WTC11 (cell line): ENCODE measurements around the gene RERG. TPM values are rescaled to one million over a fixed set of nuclear protein-coding genes. Genes with fewer than 3 reads are reported as not detected.

ENCODE experiments used
- ATAC-seq: fragments of 200-7000 bp; cut with Tn5 transposase; 2 replicates; pipeline ENCODE4 v1.10.0; 2021; ENCODE audit warnings: mild to moderate bottlenecking, moderate library complexity
- CTCF ChIA-PET: fragments of 300-600 bp; sonication (Branson Sonifier 250); formaldehyde crosslinking; loops from one replicate; lab custom pipeline; 2021; ENCODE audit warnings: antibody characterized with exemption; lab: Charles Lee
- POLR2A ChIA-PET: fragments of 350-600 bp; sonication (Branson Sonifier 250); formaldehyde crosslinking; loops from one replicate; lab custom pipeline; 2021; ENCODE audit warnings: antibody characterized with exemption; lab: Charles Lee
- DNase-seq: peaks from one replicate; pipeline ENCODE4 v3.0.0; 2021; ENCODE audit warnings: low spot score
- H3K27ac Mint-ChIP-seq: 2 replicates; pipeline ENCODE4 v1.8.0; 2021; ENCODE audit warnings: mixed read lengths
- H3K27me3 Mint-ChIP-seq: 2 replicates; pipeline ENCODE4 v1.8.0; 2021; ENCODE audit warnings: low read depth, mild to moderate bottlenecking, moderate library complexity, mixed read lengths
- H3K36me3 Mint-ChIP-seq: 2 replicates; pipeline ENCODE4 v1.8.0; 2021; ENCODE audit warnings: mixed read lengths
- H3K4me1 Mint-ChIP-seq: 2 replicates; pipeline ENCODE4 v1.8.0; 2022; ENCODE audit warnings: mixed read lengths
- H3K4me3 Mint-ChIP-seq: 2 replicates; pipeline ENCODE4 v1.8.0; 2021; ENCODE audit warnings: mild to moderate bottlenecking, moderate library complexity, mixed read lengths
- H3K9me3 Mint-ChIP-seq: 2 replicates; pipeline ENCODE4 v1.8.0; 2021; ENCODE audit warnings: mixed read lengths
- AR ChIP-seq: fragments of 250-450 bp; sonication (Bioruptor Pico); IDR thresholded peaks from 2 replicates; pipeline ENCODE4 v1.9.0; 2021; ENCODE audit warnings: mild to moderate bottlenecking
- ARID4B ChIP-seq: sonication (generic); formaldehyde crosslinking; IDR thresholded peaks from 2 replicates; pipeline ENCODE4 v1.8.0; 2023; ENCODE audit warnings: missing genetic modification reagents, mild to moderate bottlenecking, borderline replicate concordance
- ATF3 ChIP-seq: sonication (generic); formaldehyde crosslinking; conservative IDR thresholded peaks from 2 replicates; pipeline ENCODE4 v1.8.1; 2022; ENCODE audit warnings: mild to moderate bottlenecking, missing genetic modification reagents
- JUN ChIP-seq: sonication (generic); formaldehyde crosslinking; IDR thresholded peaks from 2 replicates; pipeline ENCODE4 v1.8.0; 2023; ENCODE audit warnings: mild to moderate bottlenecking, missing genetic modification reagents
- PRDM15 ChIP-seq: sonication (generic); formaldehyde crosslinking; IDR thresholded peaks from 2 replicates; pipeline ENCODE4 v1.8.0; 2022; ENCODE audit warnings: missing genetic modification reagents
- TEAD1 ChIP-seq: sonication (generic); formaldehyde crosslinking; IDR thresholded peaks from 2 replicates; pipeline ENCODE4 v1.8.0; 2022; ENCODE audit warnings: mild to moderate bottlenecking, missing genetic modification reagents
- TEAD4 ChIP-seq: sonication (generic); formaldehyde crosslinking; IDR thresholded peaks from 2 replicates; pipeline ENCODE4 v1.8.0; 2022; ENCODE audit warnings: mild to moderate bottlenecking, missing genetic modification reagents
- TP53 ChIP-seq: sonication (generic); formaldehyde crosslinking; IDR thresholded peaks from 2 replicates; pipeline ENCODE4 v1.8.1; 2023; ENCODE audit warnings: mild to moderate bottlenecking, missing genetic modification reagents
- ZNF219 ChIP-seq: sonication (generic); formaldehyde crosslinking; IDR thresholded peaks from 2 replicates; pipeline ENCODE4 v1.8.0; 2023; ENCODE audit warnings: missing genetic modification reagents, mild to moderate bottlenecking, borderline replicate concordance
- ZNF232 ChIP-seq: sonication (generic); formaldehyde crosslinking; IDR thresholded peaks from 2 replicates; pipeline ENCODE4 v1.8.0; 2022; ENCODE audit warnings: mild to moderate bottlenecking, missing genetic modification reagents
- ZNF281 ChIP-seq: sonication (generic); formaldehyde crosslinking; IDR thresholded peaks from 2 replicates; pipeline ENCODE4 v1.8.0; 2023; ENCODE audit warnings: mild to moderate bottlenecking, missing genetic modification reagents
- ZNF396 ChIP-seq: fragments of 250-450 bp; sonication (Bioruptor Pico); IDR thresholded peaks from 2 replicates; pipeline ENCODE4 v1.8.0; 2021; ENCODE audit warnings: mild to moderate bottlenecking, moderate library complexity, borderline replicate concordance
- ZNF423 ChIP-seq: fragments of 250-450 bp; sonication (Bioruptor Pico); IDR thresholded peaks from 2 replicates; pipeline ENCODE4 v2.1.2; 2022; ENCODE audit warnings: mild to moderate bottlenecking, moderate library complexity
- ZNF671 ChIP-seq: fragments of 250-450 bp; sonication (Bioruptor Pico); IDR thresholded peaks from 2 replicates; pipeline ENCODE4 v1.8.0; 2021; ENCODE audit warnings: mild to moderate bottlenecking
- ZSCAN18 ChIP-seq: fragments of 250-450 bp; sonication (Bioruptor Pico); IDR thresholded peaks from 2 replicates; pipeline ENCODE4 v2.1.2; 2022; ENCODE audit warnings: mild to moderate bottlenecking, moderate library complexity
- total RNA-seq: library from RNA; stranded (reverse); gene quantifications from 3 replicates; pipeline ENCODE4 v1.2.3, GENCODE V29; 2021

RERG gene
- total RNA-seq, 1 experiment from 2014 or later: 0.28 TPM

GRCh38 chr12:15165012-15165659 is 56.1 kb downstream of the RERG start:
- Mint-ChIP-seq H3K9me3 (no peaks in the 10 kb centered on the region), H3K27me3 (no peaks in the 10 kb centered on the region), H3K4me3 (no peak overlapping the region), H3K4me1 (peaks cover 15% of the 10 kb centered on the region), H3K27ac (no peak overlapping the region), H3K36me3 (no peaks in the 10 kb centered on the region)
- no peak for TF ChIP-seq TEAD4 (CRISPR knock-in tag)
- no peak for TF ChIP-seq ZNF232 (CRISPR knock-in tag)
- TF ChIP-seq ZNF671 (CRISPR knock-in tag): no peak
- no peak for TF ChIP-seq ZNF281 (CRISPR knock-in tag)
- no peak for TF ChIP-seq ZSCAN18 (CRISPR knock-in tag)
- ATAC-seq: peak; percentile 38
- POLR2A ChIA-PET: no interaction called here
- CTCF ChIA-PET: interaction anchor here (2.1 kb wide), 1 partner anchor 56 kb away, joined by 16 read pairs; the partner anchor contains the start of gene RERG
- no peak for DNase-seq

- H3K36me3 Mint-ChIP-seq: no peaks in the 10 kb centered on the region
- H3K4me3 Mint-ChIP-seq: no peak overlapping the region
- POLR2A ChIA-PET: no interaction called here
- no peaks in the 10 kb centered on the region for H3K27me3 Mint-ChIP-seq
- H3K4me1 Mint-ChIP-seq: peaks cover 15% of the 10 kb centered on the region
- no peak for DNase-seq
- no peaks in the 10 kb centered on the region for H3K9me3 Mint-ChIP-seq
- H3K27ac Mint-ChIP-seq: no peak overlapping the region
- CTCF ChIA-PET: interaction anchor here (1.0 to 2.1 kb wide), 2 partner anchors 58 kb away, joined by 3 to 16 read pairs; partner anchors contain the start of gene RERG
- TF ChIP-seq ATF3 (CRISPR knock-in tag) (no peak), ZNF219 (CRISPR knock-in tag) (no peak), TEAD4 (CRISPR knock-in tag) (no peak), ZNF423 (no peak), ZNF396 (CRISPR knock-in tag) (no peak), JUN (no peak), PRDM15 (CRISPR knock-in tag) (no peak), TEAD1 (CRISPR knock-in tag) (no peak), ARID4B (no peak), TP53 (CRISPR knock-in tag) (no peak), AR (no peak)
- peak; percentile 73 for ATAC-seq
Observed at GRCh38 chr12:15163030-15163976, 57.9 kb downstream of the RERG start.
